Ishikawa (cell line): ENCODE data around the gene NEUROG1.

Experiments used
- CEBPB ChIP-seq: IDR thresholded peaks from 2 replicates; pipeline ENCODE4 v1.6.1; 2012
- CREB1 ChIP-seq: IDR thresholded peaks from 2 replicates; pipeline ENCODE4 v1.6.1; 2012; ENCODE audit warnings: low read depth
- EGR1 ChIP-seq: IDR thresholded peaks from 2 replicates; pipeline ENCODE4 v1.6.1; 2012
- EP300 ChIP-seq: IDR thresholded peaks from 2 replicates; pipeline ENCODE4 v1.6.1; 2012; ENCODE audit warnings: borderline replicate concordance
- FOXM1 ChIP-seq: IDR thresholded peaks from 2 replicates; pipeline ENCODE4 v1.6.1; 2012; ENCODE audit warnings: low read depth, borderline replicate concordance
- NFIC ChIP-seq: IDR thresholded peaks from 2 replicates; pipeline ENCODE4 v1.6.1; 2012
- RAD21 ChIP-seq: IDR thresholded peaks from 2 replicates; pipeline ENCODE4 v1.6.1; 2012; ENCODE audit warnings: low read depth
- TAF1 ChIP-seq: IDR thresholded peaks from 2 replicates; pipeline ENCODE4 v1.6.1; 2012; ENCODE audit warnings: low read depth, mild to moderate bottlenecking
- TCF12 ChIP-seq: IDR thresholded peaks from 2 replicates; pipeline ENCODE4 v1.6.1; 2012; ENCODE audit warnings: low read depth
- TEAD4 ChIP-seq: IDR thresholded peaks from 2 replicates; pipeline ENCODE4 v1.6.1; 2012
- YY1 ChIP-seq: IDR thresholded peaks from 2 replicates; pipeline ENCODE4 v1.6.1; 2012; ENCODE audit warnings: low read depth
- ZBTB7A ChIP-seq: IDR thresholded peaks from 2 replicates; pipeline ENCODE4 v1.6.1; 2012; ENCODE audit warnings: low read depth
- TF ChIP-seq, protein P1 (sequence below): IDR thresholded peaks from 2 replicates; pipeline ENCODE4 v1.6.1; 2012
- TF ChIP-seq, protein P2 (sequence below): IDR thresholded peaks from 2 replicates; pipeline ENCODE4 v1.6.1; 2012; ENCODE audit warnings: low read depth, mild to moderate bottlenecking
- TF ChIP-seq, protein P3 (sequence below): IDR thresholded peaks from 2 replicates; pipeline ENCODE4 v1.6.1; 2012

NEUROG1 gene, protein sequence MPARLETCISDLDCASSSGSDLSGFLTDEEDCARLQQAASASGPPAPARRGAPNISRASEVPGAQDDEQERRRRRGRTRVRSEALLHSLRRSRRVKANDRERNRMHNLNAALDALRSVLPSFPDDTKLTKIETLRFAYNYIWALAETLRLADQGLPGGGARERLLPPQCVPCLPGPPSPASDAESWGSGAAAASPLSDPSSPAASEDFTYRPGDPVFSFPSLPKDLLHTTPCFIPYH

DNA sequence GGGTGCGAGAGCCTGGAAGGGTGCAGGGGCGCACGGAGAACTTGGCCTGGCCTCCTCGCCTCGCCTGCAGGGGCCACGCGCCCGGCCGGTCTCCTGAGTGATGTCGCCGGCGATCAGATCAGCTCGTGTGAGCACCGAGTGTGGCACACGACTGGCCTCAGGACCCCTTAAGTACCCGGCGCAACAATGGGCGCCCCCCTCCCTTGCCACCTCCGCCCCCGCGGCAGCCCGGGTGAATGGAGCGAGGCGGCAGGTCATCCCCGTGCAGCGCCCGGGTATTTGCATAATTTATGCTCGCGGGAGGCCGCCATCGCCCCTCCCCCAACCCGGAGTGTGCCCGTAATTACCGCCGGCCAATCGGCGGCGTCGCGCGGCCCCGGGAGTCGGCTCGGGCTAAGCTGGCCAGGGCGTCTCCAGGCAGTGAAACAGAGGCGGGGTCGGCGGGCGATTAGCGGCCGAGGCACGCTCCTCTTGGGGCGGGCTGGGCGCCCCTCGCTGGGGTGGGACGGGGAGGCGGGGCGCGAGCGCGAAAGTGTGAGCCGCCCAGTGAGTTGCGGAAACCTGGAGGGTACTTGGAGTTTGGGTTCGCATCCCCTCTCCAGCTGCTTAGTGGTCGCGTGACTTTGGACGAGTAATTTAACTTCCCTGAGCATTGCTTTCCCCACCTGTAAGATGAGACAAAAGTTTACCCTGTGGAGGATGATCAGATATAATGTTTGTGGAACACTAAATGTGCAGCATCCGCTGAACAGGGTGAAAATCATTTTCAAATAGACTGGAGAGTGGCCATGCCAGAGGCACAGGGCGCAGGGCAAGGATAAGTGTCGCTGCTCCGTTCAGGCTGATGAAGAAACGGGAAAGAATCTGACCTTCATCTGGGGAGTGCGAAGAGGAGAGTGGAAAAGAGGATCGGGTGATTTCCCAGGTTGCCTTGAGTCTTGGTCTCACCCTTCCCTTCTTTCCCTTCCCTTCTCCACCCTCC is at the start of gene NEUROG1:
TSS of gene NEUROG1 (minus strand) at position 145 of the 982 bp plus-strand sequence. CDS start 274 bp downstream, outside the sequence.
- TF ChIP-seq CREB1, result no peak
- peak; percentile 48; the same call in 1 of the 2 replicates for TF ChIP-seq EGR1

DNA sequence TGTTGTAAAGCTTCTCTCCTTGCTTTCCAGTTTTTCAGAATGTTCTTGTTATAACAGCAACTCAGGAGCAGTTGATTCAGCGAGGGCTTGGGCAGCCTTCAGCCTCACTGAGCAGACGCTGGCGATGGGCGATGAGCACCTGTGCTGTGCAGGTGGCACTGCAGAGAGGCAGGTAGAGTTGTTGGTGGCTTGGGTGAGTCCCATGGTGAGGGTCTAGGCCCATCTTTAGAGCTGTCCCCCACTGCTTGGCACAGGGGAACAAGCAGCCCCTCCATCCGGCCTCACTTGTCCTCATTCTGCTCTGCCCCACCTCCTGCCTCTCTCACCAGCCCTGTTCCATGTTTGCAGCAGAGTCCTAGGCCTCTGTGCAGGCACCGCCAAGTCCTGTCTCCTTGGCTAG is 49.2 kb upstream of the NEUROG1 start:
- TF ChIP-seq ZBTB7A (no peak), EGR1 (no peak)
- TF ChIP-seq, protein P1, sequence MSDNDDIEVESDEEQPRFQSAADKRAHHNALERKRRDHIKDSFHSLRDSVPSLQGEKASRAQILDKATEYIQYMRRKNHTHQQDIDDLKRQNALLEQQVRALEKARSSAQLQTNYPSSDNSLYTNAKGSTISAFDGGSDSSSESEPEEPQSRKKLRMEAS, result no peak

DNA sequence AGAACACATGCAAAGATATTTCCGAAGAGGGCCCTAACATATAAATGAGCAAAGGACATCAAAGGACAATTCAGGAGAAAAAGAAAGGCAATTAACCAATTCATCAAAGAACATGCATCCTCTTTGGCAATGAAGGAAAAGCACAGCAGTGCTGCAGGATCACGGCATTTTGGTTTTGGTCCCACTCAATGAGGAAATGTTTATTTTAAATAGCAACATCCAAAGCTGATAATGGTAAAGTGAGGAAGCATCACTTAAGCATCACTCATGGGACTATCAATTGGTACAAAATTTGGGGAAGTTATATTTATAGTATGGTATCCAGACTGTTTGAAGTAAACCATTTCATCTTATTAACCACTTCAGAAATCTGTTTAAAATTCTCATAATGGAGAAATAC is 48.5 kb upstream of the NEUROG1 start:
- TF ChIP-seq TAF1, result no peak
- TF ChIP-seq, protein P2, sequence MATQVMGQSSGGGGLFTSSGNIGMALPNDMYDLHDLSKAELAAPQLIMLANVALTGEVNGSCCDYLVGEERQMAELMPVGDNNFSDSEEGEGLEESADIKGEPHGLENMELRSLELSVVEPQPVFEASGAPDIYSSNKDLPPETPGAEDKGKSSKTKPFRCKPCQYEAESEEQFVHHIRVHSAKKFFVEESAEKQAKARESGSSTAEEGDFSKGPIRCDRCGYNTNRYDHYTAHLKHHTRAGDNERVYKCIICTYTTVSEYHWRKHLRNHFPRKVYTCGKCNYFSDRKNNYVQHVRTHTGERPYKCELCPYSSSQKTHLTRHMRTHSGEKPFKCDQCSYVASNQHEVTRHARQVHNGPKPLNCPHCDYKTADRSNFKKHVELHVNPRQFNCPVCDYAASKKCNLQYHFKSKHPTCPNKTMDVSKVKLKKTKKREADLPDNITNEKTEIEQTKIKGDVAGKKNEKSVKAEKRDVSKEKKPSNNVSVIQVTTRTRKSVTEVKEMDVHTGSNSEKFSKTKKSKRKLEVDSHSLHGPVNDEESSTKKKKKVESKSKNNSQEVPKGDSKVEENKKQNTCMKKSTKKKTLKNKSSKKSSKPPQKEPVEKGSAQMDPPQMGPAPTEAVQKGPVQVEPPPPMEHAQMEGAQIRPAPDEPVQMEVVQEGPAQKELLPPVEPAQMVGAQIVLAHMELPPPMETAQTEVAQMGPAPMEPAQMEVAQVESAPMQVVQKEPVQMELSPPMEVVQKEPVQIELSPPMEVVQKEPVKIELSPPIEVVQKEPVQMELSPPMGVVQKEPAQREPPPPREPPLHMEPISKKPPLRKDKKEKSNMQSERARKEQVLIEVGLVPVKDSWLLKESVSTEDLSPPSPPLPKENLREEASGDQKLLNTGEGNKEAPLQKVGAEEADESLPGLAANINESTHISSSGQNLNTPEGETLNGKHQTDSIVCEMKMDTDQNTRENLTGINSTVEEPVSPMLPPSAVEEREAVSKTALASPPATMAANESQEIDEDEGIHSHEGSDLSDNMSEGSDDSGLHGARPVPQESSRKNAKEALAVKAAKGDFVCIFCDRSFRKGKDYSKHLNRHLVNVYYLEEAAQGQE, result no peak
- TF ChIP-seq, protein P3, sequence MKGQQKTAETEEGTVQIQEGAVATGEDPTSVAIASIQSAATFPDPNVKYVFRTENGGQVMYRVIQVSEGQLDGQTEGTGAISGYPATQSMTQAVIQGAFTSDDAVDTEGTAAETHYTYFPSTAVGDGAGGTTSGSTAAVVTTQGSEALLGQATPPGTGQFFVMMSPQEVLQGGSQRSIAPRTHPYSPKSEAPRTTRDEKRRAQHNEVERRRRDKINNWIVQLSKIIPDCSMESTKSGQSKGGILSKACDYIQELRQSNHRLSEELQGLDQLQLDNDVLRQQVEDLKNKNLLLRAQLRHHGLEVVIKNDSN, result no peak

DNA sequence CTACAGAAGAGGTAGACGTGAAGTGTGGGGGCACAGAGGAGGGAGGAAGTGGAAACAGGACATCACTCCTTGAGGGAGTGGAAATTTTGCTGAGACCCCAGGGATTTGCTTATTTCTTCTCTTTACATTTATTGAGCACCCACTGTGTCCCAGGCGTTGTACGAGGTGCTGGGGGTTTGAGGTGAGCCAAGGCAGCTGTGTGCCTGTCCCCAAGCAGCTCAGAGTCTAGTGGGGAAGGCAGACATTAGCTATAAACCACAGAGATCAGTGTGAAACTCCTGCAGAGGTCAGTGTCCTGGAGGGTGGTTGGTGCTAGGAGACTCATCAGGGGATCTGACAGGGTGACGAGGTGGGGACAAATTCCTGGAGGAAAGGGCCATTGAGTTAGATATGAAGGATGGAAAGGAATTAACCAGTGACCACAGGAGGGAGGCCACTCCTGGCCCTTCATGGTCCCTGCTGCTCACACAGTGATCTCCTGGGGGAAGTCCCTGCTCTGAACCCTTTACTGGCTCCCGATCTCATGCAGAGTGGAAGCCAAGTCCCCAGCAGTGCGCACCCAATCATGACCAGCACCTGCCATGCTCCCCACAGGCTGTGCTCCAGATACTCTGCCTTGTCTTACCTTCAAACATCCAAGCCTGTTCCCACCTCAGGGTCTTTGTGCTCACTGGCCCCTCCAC is 46.5 kb upstream of the NEUROG1 start:
- TF ChIP-seq ZBTB7A, result no peak
- no peak for TF ChIP-seq RAD21
- no peak for TF ChIP-seq YY1
- TF ChIP-seq FOXM1, result no peak
- TF ChIP-seq TAF1, result no peak
- no peak for TF ChIP-seq NFIC
- TF ChIP-seq, protein P2, result no peak
- TF ChIP-seq TCF12, result no peak
- TF ChIP-seq, protein P1, result no peak
- no peak for TF ChIP-seq TEAD4
- TF ChIP-seq EP300, result no peak
- TF ChIP-seq CREB1, result no peak
- no peak for TF ChIP-seq EGR1
- TF ChIP-seq, protein P3, result no peak
- no peak for TF ChIP-seq CEBPB

DNA sequence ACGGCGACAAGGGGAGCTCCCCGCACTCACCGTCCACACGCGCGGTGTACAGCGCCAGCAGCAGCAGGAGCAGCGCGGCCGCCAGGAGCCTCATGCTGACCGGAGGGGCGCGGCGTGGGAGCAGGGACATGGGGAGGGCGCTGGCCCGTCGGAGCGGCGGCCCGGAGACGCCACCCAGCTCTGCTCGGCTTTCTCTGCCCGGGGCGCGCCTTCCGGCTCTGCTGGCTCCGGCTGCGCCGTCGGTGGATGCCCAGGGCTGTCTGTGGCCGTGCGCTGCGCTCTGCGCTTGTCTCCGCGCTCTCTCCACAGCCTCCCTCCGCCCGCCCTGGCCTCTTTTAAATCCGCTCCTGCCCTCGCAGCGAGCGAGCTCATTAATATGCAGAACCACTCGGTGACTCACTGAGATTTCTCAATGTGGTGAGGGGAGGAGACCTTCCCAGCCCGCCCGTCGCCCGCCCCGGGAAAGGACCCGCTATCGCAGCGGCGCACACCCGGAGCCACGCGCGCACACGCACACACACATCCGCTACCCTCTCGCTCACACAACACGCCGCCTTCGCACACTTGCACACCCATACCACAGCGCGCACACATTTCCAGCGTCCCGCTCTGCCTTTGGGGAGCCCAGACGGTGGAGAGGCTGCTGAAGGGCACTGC is 43.0 kb upstream of the NEUROG1 start, which contains the start of gene CXCL14:
TSS of gene CXCL14 (minus strand) at position 307 of the 657 bp plus-strand sequence. CDS start at position 94, 213 bp downstream.
- TF ChIP-seq CEBPB (peak; percentile 67; the same call in 1 of the 2 replicates), YY1 (no peak)

DNA sequence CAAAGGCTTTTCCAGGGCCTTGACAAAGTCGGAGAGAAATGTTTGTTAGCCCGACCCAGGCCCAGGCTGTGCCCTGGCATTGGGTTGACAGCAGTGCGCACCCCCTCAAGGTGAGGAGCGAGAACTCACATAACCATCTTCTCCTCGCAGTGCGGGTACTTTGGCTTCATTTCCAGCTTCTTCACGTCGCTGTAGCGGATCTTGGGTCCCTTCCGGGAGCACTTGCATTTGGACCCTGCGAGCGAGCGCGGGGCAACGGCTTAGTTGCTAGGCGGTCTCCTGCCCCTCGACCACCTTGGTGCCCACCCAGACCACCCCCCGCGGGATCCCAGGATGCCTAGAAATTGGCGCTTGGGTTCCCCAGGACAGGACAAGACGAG is 42.5 kb upstream of the NEUROG1 start:
- TF ChIP-seq RAD21 (no peak), TAF1 (no peak), NFIC (no peak), EP300 (no peak), ZBTB7A (no peak)
- TF ChIP-seq, protein P1, result no peak
- TF ChIP-seq, protein P2, result no peak
